GM12874 (cell line): Measurements from ENCODE around the gene FNDC3B.

Source experiments
- CTCF ChIP-seq: IDR thresholded peaks from 2 replicates; pipeline ENCODE4 v1.5.1; 2011; ENCODE audit warnings: low read depth, mild to moderate bottlenecking, control low read depth, low read length, moderate library complexity; ENCODE audit not compliant: insufficient read depth

FNDC3B gene

DNA sequence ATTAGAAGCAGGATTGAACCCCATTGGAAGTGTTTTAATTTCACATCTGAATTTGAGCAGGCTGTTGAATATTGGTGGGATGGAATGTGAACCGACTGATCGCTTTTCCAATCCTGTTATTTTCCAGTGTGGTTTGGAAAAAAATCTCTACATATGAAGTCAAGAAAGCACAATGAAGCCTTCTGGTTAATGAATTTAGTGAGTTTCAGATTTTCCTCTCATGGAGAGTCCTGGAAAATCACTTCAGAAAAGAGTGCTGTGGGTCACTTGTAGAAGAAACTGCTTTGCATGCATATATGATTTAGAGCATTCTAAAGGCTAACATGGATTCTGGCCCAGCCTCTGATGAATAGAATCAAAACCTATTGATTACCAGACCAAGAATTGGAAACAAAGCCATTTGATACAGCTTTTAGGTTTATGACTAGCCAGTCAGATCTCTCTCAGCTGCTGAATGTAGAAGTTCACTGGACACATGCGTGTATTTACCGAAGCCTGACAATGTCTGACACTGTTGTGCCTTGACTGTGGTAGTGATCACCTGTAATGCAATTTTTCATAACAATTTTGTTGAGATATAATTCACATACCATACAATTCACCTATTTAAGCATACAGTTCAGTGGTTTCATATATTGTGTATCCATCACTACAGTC is 121.9 kb downstream of the FNDC3B start:
- no peak for TF ChIP-seq CTCF

- TF ChIP-seq CTCF: no peak
Observed at GRCh38 chr3:172161959-172162358, 122.6 kb downstream of the FNDC3B start.

DNA sequence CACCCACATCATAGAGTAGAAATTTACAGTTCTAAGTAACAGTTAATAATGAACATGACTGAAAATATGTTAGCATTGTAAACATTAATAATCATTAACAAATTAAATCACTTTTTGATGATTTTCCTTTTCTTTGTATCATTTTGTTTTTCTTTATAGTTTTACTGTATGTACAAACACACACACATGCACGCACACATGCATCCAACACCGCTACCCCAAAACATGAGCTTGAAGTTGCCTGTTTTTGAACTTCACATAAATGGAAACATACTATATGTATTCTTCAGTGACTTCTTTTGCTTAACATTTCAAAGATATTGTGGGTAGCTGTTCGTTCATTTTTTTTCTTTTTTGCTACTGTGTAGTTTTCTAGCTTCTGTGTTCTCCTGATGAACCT is 123.9 kb downstream of the FNDC3B start:
- TF ChIP-seq CTCF: no peak

GRCh38 chr3:172164620-172165362 is 125.4 kb downstream of the FNDC3B start:
- TF ChIP-seq CTCF: no peak

- TF ChIP-seq CTCF: no peak
Observed at GRCh38 chr3:172166261-172166660, 126.9 kb downstream of the FNDC3B start.

GRCh38 chr3:172166890-172167289 is 127.5 kb downstream of the FNDC3B start:
- TF ChIP-seq CTCF: no peak

- TF ChIP-seq CTCF: no peak
Observed at GRCh38 chr3:172167892-172168648, 128.7 kb downstream of the FNDC3B start.
